ENCODE measurements around the gene TXNRD2.

The TXNRD2 gene

DNA sequence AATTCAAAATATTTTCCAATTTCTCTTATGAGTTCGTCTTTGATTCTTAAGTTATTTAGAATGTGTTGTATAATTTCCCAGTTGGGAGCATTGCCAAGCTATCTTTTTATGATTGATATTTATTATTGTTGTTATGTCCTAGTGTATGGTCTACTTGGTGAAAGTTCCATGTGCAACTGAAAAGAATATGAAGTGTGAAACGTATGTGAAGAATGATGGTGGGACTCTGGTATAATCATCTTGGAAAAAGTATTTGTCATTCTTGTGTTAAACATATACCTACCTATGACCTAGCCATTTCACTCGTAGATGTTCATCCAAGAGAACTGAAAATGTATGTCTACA, 75.0 kb downstream of the TXNRD2 start:
- DNase-seq: no peak

DNA sequence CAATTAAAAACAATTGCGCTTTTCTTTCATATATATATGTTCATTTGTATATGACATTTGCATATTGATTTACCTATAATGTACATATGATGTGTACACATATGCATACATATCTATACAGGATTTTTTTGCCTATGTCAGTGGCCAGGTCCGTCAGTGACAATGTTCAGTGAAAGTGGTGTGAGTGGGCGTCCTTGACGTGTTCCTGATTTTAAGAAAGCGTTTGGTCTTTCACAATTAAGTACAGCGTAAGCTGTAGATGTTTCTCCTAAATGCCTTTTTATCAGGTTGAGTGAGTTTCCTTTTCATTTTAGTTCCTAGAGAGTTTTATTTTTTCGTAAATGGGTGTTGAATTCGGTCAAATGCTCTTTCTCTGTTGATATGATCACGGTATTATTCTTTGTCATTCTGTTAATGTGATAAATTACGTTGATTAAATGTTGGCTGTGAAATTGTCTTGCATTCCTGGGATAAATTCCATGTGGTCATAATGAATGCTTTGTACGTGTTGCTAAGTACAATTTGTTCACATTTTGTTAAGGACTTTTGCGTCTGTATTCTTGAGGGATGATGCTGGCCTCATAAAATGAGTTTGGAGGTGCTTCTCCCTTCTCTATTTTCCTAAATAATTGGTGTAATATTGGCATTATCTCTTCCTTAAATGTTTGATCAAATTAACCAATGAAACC, 76.3 kb downstream of the TXNRD2 start:
- DNase-seq: no peak

DNA sequence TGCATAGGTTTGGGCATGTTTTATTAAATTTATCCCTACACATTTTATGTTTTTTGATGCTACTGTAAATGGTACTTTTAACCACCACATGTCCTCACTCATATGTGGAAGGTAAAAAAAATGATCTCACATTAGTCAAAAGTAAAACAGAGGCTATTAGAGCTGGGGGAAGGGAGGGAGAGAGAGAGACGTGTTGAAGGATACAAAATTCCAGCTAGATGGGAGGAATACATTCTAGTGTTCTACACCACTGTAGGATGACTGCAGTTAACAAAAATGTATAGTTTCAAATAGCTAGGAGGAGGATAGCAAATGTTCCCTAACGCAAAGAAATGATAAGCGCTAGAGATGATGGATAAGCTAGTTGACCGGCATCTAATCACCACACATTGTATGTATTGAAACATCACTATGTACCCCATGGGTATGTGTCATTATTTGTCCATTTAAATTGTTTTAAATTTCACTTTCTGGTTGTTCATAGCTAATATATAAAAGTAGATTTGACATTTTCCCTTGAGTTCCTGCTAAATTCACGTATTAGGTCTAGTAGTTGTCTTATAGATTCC, 77.0 kb downstream of the TXNRD2 start:
- no peak for DNase-seq

DNA sequence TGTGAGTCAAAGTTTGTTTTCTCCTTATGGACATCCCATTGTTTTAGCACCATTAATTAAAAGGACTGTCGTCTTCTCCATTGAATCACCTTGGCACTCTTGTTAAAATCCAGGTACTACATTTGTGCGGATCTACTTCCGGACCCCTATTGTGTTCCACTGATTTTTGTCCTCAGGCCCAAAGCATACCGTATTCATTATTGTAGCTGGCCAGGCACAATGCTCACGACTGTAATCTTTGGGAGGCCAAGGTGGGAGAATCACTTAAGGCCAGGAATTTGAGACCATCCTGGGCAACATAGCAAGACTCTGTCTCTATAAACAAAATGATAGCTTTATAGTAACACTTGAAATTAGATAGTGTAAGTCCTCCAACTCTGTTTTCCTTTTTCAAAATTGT, 78.0 kb downstream of the TXNRD2 start:
- DNase-seq: no peak

DNA sequence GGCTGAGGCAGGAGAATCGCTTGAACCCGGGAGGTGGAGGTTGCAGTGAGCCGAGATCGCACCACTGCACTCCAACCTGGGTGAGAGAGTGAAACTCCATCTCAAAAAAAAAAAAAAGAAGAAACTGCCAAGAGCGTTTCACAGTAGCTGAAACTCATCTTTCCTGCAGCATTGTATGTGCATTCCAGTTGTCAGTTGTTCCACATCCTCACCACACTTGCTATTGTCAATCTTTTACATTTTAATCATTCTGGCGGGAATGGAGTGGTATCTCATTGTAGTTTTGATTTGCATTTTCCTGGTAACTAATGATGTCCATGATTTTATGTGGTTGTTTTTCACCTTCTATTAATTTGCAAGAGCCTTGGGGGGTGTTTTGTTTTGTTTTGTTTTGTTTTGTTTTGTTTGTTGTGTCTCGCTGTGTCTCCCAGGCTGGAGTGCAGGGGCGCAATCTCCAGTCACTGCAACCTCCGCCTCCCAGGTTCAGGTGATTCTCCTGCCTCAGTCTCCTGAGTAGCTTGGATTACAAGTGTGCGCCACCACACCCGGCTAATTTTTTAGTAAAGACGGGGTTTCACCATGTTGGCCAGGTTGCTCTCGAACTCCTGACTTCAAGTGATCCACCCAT, 78.9 kb downstream of the TXNRD2 start:
- DNase-seq: no peak

DNA sequence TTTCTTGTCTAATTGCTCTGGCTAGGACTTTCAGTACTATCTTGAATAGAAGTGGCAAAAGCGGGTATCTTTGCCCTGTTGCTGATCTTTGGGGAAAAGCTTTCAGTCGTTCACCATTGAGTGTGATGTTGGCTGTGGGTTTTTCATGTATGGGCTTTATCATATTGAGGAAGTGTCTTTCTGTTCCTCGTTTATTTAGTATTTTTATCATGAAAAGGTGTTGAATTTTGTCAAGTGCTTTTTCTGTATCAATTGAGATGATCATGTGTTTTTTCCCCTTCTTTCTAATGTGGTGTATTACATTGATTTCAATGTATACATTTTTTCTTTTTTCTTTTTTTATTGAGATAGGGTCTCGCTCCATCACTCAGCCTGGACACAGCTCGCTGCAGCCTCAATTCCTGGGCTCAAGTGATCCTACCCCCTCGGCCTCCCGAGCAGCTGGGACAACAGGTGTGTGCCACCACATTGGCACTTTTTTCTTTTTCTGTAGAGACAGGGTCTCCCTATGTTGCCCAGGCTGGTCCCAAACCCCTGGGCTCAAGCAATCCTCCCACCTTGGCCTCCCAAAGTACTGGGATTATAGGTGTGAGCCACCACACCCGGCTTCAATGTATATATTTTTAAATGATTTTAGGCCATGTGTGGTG, 81.6 kb downstream of the TXNRD2 start:
- no peak for DNase-seq

DNA sequence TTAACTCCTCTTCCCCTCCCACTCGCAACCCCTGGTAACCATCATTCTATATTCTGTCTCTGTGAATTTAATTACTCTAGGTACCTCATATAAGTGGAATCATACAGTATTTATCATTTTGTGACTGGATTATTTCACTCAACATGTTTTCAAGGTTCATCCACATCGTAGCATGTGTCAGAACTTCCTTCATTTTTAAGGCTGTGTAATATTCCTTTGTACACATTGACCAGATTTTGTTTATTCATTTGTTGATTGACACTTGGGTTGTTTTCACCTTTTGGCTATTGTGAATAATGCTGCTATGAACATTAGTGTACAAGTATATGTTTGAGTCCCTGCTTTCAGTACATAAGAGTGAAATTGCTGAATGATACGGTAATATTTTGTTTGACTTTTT, 84.2 kb downstream of the TXNRD2 start:
- no peak for DNase-seq

DNA sequence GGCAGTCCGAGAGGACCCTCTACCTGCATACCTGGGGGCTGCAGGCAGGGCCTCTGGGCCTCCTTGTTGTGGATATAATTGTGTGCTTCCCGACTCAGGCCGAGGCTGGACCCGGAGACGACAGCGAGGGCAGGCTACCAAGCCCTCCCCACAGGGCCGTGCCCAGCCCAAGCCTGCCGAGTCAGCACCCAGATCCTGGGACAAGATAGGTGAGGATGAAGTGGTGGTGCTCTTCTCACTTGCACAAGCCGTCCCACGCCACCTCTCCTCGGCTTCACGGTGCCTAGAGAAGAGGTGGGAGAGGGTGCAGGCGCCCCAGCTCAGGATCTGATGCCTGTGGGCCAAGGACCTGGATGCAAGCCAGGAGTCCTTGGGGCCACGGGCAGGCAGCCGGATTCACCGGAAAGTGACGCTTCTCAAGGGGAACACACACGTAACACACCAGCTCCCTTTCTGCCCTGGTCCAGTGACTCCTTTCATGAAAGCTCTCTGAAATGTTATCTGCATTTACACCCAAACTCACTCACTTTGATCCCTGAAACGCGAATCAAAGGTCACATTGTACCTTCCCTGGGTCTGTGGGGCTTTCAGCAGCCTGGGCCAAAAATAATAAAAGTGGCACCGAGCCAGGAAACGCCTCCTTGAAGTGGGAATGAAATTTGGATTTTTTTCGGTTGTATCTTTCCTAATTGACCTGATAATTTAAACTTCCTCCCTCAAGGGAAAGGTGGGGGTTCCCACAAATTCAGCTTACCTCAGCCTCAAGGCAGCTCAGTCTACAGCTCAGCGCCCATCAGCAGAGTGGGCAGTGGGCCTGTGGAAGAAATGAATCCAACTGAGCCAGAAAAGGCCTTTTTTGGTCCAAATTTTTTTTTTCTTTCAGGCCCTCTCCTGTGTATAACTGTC, 85.9 kb downstream of the TXNRD2 start:
- DNase-seq: peak in 5 of 56 donors; percentile 33 to 67 (median 50)

DNA sequence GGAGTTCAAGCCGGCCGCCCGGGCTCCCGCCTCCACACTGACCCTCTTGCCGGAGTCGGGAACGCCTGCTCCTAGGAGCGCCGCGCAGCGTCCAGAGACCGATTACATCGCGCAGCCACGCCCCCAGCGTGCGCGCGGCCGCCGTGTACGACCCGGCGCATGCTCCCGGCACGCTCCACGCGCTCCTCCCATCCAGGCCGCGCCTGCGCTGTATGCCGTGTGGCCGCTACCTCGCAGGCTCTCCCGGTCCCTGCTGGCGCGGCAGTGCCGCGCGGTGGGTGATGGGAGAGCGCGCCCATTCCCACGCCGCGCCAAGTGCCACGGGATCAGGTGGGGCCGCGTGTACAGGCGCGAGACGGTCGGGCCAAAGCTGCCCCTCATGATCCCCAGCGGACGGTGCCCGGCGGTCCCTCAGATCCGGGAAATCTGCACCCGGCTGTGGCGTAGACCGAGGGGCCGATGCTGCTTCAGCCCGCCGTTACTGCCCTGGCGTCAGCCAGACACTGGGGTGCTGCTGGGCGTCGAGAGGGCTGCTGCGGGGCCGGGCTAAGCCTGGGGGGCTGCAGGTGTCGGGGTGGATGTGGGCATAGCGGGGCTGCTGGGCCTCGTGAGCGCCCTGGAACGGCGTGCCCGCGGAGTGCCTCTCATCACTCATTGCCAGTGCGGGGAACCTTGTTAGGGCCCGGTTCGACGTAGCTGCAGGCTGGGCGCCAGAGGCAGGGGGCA, 86.7 kb downstream of the TXNRD2 start, which contains the start of the genes GNB1L and RTL10:
Gene GNB1L (minus strand): TSS at position 97 of the 726 bp plus-strand sequence. CDS start 33,519 bp downstream, outside the sequence.
Gene RTL10 (minus strand): TSS at position 97 of the 726 bp plus-strand sequence. CDS start 2,613 bp downstream, outside the sequence.
- DNase-seq: peak; percentile 61 to 97 (median 90)

DNA sequence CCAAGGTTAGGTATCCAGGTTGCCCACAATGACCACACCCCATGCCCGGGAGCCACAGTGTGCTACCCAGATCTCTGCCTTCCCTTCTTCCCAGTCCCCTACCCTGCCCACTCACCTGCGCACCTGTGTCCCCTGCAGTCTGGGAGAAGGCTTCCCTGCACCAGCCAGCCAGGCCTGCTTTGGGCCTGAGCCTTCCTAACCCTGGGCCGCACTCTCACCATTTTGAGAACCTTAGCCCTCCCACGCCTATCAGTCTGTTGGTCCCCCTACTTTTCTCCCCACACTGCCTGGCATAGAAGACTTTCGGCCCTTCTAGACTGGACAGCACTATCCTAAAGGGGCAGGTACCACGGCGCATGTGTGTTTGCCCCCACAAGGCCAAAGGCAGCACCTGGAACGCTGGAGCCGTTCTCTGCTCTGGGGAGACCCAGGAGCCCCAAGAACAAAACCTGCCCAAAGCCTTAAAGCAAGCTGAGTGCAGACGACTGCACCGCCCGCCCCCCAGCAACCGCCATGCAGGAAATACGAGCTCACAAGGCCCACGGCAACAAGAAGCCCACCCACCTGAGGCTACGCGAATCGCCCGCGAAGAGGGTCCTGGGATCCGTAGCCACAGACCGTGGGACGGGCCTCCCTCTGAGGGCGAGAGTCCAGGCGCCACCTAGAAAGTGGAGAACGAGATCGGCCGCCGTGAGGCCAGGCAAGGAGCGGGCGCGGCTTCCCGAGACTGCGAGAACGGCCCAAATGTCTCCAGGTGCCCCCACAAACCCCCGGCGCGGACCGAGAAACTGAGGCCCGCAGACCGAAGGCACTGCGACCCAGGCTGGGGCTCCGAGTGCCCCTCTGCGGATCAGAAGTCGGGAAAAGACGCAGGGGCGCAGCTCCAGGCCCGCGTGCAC, 87.5 kb downstream of the TXNRD2 start:
- DNase-seq: no peak

DNA sequence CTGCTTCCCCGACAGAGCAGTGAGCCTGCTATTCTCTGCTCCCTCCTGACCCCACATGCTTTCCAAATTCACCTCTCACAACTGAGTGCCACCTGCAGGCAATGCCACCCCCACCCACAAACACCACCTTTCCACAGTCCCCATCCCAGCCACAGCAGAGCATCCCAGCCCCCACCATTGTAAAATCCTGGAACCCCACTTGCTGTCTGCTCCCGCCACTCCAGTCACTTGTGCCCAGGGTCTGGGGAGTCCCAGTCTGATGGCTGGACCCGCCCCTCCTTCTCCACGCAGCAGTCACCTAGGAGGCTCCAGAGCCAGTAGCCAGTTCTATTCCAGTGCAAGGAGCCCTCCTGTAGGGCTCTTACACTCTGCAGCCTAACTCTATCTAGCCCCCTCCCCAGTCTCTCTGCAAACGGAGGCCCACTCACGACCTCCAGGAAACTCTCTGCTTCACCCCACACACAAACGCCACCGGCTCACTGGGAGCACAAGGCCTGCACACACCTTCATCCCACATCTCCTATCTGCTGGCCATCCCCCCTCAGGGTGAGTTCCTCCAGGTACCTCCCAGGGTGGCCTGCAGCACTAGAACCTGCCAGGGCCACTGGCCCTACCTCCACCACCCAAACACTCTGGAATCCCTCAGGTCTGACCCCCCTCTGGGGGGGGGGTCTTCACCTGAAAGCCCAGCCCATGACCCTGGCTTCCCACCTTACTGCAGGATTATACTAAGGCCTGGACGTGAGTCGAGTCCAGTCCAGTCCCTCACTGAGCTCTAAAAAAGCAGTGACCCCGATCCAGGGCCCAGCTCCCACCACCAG, 88.3 kb downstream of the TXNRD2 start:
- no peak for DNase-seq

DNA sequence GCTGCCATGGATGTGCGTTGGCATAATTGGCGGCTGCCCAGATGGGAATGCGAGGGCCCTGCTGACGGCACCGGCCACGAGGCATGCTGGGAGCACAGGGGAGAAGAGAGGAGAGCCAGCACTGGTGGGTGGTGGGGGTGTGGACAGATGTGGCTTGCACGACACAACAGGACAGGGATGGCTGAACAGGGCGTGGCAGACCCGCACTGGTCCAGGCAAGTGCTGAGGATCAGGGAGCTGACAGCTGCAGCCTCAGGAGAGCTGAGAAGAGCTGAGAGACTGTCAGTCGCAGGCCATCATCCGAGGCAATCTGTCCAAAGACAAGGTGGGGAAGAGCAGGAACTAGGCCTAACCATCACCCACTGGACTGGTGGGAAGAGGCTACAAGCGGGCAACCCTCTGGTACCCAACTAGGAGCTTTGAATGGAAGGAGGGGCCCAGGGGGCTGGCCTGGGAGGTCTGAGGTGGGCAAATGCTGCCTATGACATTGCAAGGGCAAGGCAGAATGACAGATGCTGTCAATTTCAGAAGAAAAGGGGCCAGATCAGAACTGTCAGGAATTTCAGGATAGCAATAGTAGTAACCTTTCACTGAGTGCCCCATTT, 89.3 kb downstream of the TXNRD2 start:
- peak in 2 of 56 donors; percentile 17 to 44 for DNase-seq

DNA sequence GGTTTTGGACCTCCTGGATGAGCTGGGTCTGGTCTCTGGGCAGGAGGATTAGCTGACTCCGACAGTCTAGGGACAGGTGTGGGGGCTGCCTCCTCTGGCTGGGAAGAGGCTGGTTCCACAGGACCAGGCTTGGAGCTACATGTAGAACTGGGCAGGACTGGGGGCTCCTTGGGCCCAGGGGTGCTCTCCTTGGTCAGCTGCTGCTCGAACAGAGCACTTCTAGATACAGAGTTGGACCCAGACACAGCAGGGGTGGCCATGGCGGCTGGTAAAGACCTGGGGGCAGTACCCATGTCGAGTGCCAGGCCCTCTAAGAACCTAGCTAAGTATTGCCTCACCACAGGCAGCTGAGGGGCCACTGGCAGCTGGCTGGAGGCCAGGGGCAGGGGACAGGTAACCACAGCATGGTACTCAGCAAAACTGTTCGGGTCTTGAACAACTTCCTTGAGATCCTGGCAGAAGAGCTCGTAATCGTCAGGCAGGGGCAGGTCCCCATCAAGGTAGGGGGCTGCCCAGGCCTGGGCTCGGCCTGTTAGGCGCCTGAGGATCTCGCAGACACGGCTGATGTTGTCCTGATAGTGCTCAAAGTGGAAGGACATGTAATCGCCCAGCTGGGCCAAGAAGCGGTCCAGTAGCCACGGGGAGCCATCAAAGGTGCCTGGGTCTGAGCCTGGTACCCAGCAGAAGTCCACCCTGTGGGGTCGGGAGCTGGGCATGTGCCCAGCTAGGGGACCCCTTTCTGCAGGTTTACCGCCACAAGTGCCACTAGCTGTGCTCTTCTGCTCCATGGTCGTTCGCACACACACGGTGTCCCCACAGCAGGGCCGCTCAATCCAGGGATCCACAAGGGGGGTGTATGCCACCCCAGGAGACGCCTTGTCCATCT, 90.1 kb downstream of the TXNRD2 start:
- no peak for DNase-seq

DNA sequence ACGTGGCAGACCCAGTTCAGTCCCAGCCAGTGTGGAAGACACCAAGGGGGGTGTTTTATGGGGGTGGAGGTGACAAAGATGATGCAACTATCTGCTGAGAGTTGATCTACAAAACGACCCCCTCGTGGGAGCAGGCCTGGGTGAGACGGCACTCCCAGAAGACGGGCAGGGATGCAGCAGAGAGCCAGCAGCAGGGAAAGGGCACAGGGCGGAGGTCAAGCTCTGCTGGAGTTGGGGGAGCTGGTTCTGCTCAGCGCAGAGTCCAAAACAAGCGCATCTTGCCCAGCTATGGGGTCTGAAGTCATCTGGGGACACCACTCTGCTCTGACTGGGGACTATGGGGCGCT, 90.9 kb downstream of the TXNRD2 start:
- DNase-seq: no peak

DNA sequence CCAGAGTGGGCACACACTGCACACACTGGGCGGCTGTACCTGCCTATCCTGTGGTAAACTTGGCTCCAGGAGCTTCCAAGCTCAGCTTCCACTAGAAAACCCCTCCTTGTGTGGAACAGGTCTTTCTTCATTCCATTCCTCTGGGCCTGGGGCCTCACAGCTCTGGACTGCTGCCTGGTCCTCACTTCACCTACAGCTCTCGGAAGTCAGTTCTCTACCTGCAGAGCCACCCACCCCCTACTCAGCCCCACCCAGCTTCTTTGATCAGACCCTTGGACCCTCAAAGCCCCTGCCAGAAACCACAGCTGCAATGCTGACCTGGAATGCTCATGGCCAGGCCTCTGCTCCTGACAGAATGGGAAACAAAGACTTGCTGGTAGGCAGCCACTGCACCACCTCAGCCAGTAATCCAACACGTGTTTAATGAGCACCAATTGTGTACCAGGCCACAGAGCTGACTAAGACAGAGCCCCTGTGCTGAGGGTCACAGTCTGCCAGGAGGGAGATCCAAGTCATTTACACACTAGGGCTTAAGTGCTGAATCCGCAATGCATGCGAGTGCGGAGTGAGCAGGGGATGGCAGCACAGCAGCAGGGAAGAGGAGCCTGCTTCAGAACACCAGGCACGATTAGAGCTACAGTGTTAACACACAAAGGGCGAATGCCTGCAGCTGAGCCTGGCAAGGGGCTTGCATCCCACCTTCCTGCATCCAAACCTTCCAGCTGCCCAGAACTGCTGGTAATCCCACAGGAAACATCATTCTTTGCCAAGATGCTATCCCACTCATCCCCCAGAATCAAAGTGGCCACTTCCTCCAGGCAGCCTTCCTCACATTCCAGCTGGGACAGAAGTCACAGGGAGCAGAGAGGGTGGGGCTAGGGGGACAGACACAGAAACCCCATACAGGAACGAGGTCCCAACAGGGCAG, 91.5 kb downstream of the TXNRD2 start:
- DNase-seq: peak in 1 of 56 donors; percentile 35

Data from amygdala (tissue), 56 donors.